Fibroblast of lung (primary cell): ENCODE measurements around the gene HPGD. TPM values are rescaled to one million over a fixed set of nuclear protein-coding genes. Genes with fewer than 3 reads are reported as not detected.

Experiments used
- DNase-seq, 2 donors: peaks; one replicate each; pipeline versions ENCODE4 v3.0.0 to v3.0.0-alpha.2; 2010; ENCODE audit warnings: low read depth in 2 of 2
- H2AFZ ChIP-seq: 2 replicates; pipeline ENCODE4 v1.5.1; 2012; ENCODE audit warnings: low read length, control low read depth, inconsistent platforms
- H3K27ac ChIP-seq: 2 replicates; pipeline ENCODE4 v1.5.1; 2011; ENCODE audit warnings: low read length, control low read depth; ENCODE audit not compliant: insufficient read depth
- H3K27me3 ChIP-seq: 2 replicates; pipeline ENCODE4 v1.5.1; 2011; ENCODE audit warnings: mild to moderate bottlenecking, low read length; ENCODE audit not compliant: control insufficient read depth, insufficient read depth
- H3K36me3 ChIP-seq: 2 replicates; pipeline ENCODE4 v1.5.1; 2011; ENCODE audit warnings: low read length; ENCODE audit not compliant: control insufficient read depth, insufficient read depth
- H3K4me1 ChIP-seq: 2 replicates; pipeline ENCODE4 v1.5.1; 2011; ENCODE audit warnings: low read length; ENCODE audit not compliant: control insufficient read depth, insufficient read depth; ENCODE audit errors: extremely low read depth
- H3K4me2 ChIP-seq: 2 replicates; pipeline ENCODE4 v1.5.1; 2011; ENCODE audit warnings: low read length, control low read depth; ENCODE audit not compliant: insufficient read depth; ENCODE audit errors: extremely low read depth
- H3K4me3 ChIP-seq, 4 experiments: fragments of 200-600 bp in 1 of 4; sonication (generic) in 1 of 4; replicated peaks in 1 of 4; 2 replicates each; pipeline ENCODE4 v1.5.1; 2011 to 2016; ENCODE audit warnings: low read length in 4 of 4, low read depth in 3 of 4, mild to moderate bottlenecking in 3 of 4, control low read depth in 2 of 4, inconsistent platforms in 1 of 4, mixed read lengths in 1 of 4; ENCODE audit not compliant: insufficient read depth in 1 of 4; ENCODE audit errors: control extremely low read depth in 1 of 4
- H3K79me2 ChIP-seq: 2 replicates; pipeline ENCODE4 v1.5.1; 2012; ENCODE audit warnings: mild to moderate bottlenecking, low read length, inconsistent platforms; ENCODE audit not compliant: control insufficient read depth, insufficient read depth
- H3K9ac ChIP-seq: 2 replicates; pipeline ENCODE4 v1.5.1; 2011; ENCODE audit warnings: mild to moderate bottlenecking, low read length, control low read depth; ENCODE audit not compliant: insufficient read depth
- H3K9me3 ChIP-seq: 2 replicates; pipeline ENCODE4 v1.5.1; 2012; ENCODE audit warnings: low read depth, low read length; ENCODE audit not compliant: control insufficient read depth, insufficient read depth
- H4K20me1 ChIP-seq: 2 replicates; pipeline ENCODE4 v1.5.1; 2011; ENCODE audit warnings: low read length; ENCODE audit not compliant: control insufficient read depth, insufficient read depth; ENCODE audit errors: extremely low read depth
- CTCF ChIP-seq, 2 donors: IDR thresholded peaks in 1 of 2; conservative IDR thresholded peaks in 1 of 2; 1 replicate in 1 of 2; 2 replicates in 1 of 2; pipeline ENCODE4 v1.5.1; 2011 to 2012; ENCODE audit warnings: low read length in 2 of 2, control low read depth in 1 of 2, inconsistent platforms in 1 of 2, low read depth in 1 of 2, mild to moderate bottlenecking in 1 of 2
- EZH2 ChIP-seq: IDR thresholded peaks from 2 replicates; pipeline ENCODE4 v1.5.1; 2012; ENCODE audit warnings: low read length, control low read depth, mild to moderate bottlenecking; ENCODE audit errors: missing control alignments
- polyA plus RNA-seq, 2 donors: library from polyadenylated mRNA; depleted of rRNA in 1 of 2; stranded (reverse) in 1 of 2; unstranded in 1 of 2; fragments of >200 nt; gene quantifications; 2 replicates each; pipeline ENCODE4 v1.2.1, GENCODE V29; 2011 to 2012; ENCODE audit warnings: missing spikeins in 1 of 2
- total RNA-seq: library from RNA; depleted of rRNA; stranded (reverse); fragments of >200 nt; gene quantifications from 2 replicates; pipeline ENCODE4 v1.2.1, GENCODE V29; 2014

The HPGD gene
- total and polyA plus RNA-seq, 2 donors (not counting 1 experiment from before 2014, with no cell fraction given) = 0.16 to 0.17 TPM

DNA sequence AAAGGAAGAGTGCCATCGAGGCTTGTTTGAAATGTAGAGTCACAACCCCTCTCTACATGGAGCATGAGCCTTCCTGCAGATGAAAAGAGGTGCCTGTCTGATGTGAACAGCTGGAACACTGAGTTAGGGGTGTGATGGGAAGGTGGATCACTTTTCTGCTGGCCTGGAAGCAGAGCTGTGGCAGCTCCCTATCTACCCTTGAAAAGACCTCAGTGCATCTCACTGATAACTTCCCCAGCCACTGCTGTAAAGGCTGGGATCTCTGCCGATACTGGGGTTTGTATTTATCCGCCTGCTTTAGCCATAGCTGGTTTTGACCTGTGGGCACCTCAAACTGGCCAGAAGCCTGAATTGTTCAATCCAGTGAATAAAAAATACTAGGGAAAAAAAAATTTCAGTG lies 46.8 kb downstream of the HPGD start:
- no peaks in the 10 kb centered on the region for H4K20me1 ChIP-seq
- H3K4me1 ChIP-seq = no peaks in the 10 kb centered on the region
- H3K79me2 ChIP-seq = no peaks in the 10 kb centered on the region
- TF ChIP-seq CTCF (conservative IDR thresholded peaks at IDR 0.05 in 1 of 2, IDR thresholded peaks at IDR 0.05 in 1 of 2; ENCODE audit: low read depth in 1 of 2, low read length in 2 of 2) (no peak), EZH2 (no peak)
- no peak overlapping the region for H3K27ac ChIP-seq
- H3K36me3 ChIP-seq = no peaks in the 10 kb centered on the region
- DNase-seq = no peak
- no peak overlapping the region for H3K9ac ChIP-seq
- H3K4me2 ChIP-seq = no peak overlapping the region
- no peak overlapping the region for H3K4me3 ChIP-seq
- no peak overlapping the region for H2AFZ ChIP-seq
- H3K27me3 ChIP-seq = no peaks in the 10 kb centered on the region
- no peaks in the 10 kb centered on the region for H3K9me3 ChIP-seq

DNA sequence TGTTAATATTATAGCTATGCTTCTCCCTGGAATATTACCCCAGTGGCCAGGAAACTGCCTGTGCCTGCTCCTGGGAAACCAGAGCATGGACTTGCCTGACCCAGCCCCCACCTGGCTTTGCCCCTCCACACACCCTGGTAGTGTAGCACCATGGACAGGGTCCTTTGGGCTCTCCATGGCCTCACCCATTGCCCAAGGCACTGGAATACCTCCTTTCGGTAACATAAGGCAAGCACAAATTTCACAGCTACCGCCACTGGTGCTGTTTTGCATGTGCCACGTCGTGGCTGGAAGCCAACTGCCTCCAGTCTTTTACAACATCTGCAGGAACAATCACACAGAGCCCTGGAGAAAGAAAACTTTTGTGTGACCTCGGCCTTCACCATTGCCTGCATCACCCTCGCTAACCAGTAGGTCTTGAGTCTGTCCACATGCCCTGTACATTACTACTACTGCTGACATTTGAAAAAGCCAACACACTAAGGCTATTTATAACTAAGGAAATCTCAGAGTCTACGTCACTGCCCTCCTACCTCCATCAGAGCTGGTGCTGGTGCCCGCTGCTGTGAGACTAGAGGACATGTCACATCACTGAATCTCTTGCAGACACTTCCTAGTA lies 47.7 kb downstream of the HPGD start:
- H3K9ac ChIP-seq = no peak overlapping the region
- no peaks in the 10 kb centered on the region for H3K36me3 ChIP-seq

GRCh38 chr4:174467107-174467506 lies 55.2 kb downstream of the HPGD start:
- Histone ChIP-seq H3K27ac (no peak overlapping the region), H2AFZ (no peak overlapping the region), H3K9ac (no peak overlapping the region), H4K20me1 (no peaks in the 10 kb centered on the region), H3K36me3 (no peaks in the 10 kb centered on the region), H3K79me2 (no peaks in the 10 kb centered on the region), H3K9me3 (no peaks in the 10 kb centered on the region), H3K27me3 (no peaks in the 10 kb centered on the region), H3K4me2 (no peak overlapping the region), H3K4me3 (no peak overlapping the region), H3K4me1 (no peaks in the 10 kb centered on the region)
- peak in 1 of 2 donors; percentile 14 for DNase-seq
- TF ChIP-seq CTCF (conservative IDR thresholded peaks at IDR 0.05 in 1 of 2, IDR thresholded peaks at IDR 0.05 in 1 of 2; ENCODE audit: low read depth in 1 of 2, low read length in 2 of 2) (no peak), EZH2 (no peak)

More for the DNA sequence above, 47.7 kb downstream of the HPGD start:
- H3K4me3 ChIP-seq = no peak overlapping the region
- no peak overlapping the region for H3K27ac ChIP-seq
- H2AFZ ChIP-seq = no peak overlapping the region
- no peaks in the 10 kb centered on the region for H3K9me3 ChIP-seq
- no peak for TF ChIP-seq EZH2
- TF ChIP-seq CTCF (conservative IDR thresholded peaks at IDR 0.05 in 1 of 2, IDR thresholded peaks at IDR 0.05 in 1 of 2; ENCODE audit: low read depth in 1 of 2, low read length in 2 of 2) = no peak
- no peaks in the 10 kb centered on the region for H3K27me3 ChIP-seq
- no peaks in the 10 kb centered on the region for H3K79me2 ChIP-seq
- no peak for DNase-seq
- no peak overlapping the region for H3K4me2 ChIP-seq
- H3K4me1 ChIP-seq = no peaks in the 10 kb centered on the region
- H4K20me1 ChIP-seq = no peaks in the 10 kb centered on the region
